A549 (cell line): Measurements from ENCODE around the gene MGLL. TPM values are rescaled to one million over a fixed set of nuclear protein-coding genes. Genes with fewer than 3 reads are reported as not detected.

Experiments used
- ATAC-seq, 2 experiments: fragments of 200-7000 bp in 1 of 2; fragments of >200 bp in 1 of 2; cut with Nextera tagmentation in 1 of 2; cut with Tn5 transposase in 1 of 2; 3 replicates each; pipeline versions ENCODE4 v1.8.0 to v1.9.1; 2018 to 2020; ENCODE audit warnings: mild to moderate bottlenecking in 1 of 2, moderate library complexity in 1 of 2
- CTCF ChIA-PET: fragments of 300-600 bp; sonication (Branson Sonifier 250); formaldehyde crosslinking; extraction: SDS; loops from one replicate; lab custom pipeline; 2021; ENCODE audit warnings: antibody characterized with exemption, inconsistent platforms; lab: Yijun Ruan, JAX
- POLR2A ChIA-PET: fragments of 350-600 bp; formaldehyde crosslinking; extraction: SDS; loops from one replicate; lab custom pipeline; 2021; ENCODE audit warnings: antibody characterized with exemption, inconsistent platforms; lab: Yijun Ruan, JAX
- DNase-seq, 2 experiments: peaks; one replicate each; pipeline versions ENCODE4 v3.0.0 to v3.0.0-alpha.2; 2011 to 2016; ENCODE audit warnings: low read depth in 1 of 2, low spot score in 1 of 2
- FAIRE-seq: peaks from 2 replicates; lab custom pipeline; 2011; peaks lifted over from hg19 to GRCh38; lab: Jason Lieb, UNC
- H3K27ac ChIP-seq, 2 experiments: fragments of >200 bp; sonication (Bioruptor Twin); formaldehyde crosslinking; 3 replicates each; pipeline ENCODE4 v1.5.1; 2016 to 2017
- H3K4me1 ChIP-seq: fragments of >200 bp; sonication (Bioruptor Twin); formaldehyde crosslinking; 3 replicates; pipeline ENCODE4 v1.6.1; 2016
- H3K4me2 ChIP-seq: fragments of >200 bp; sonication (Bioruptor Twin); formaldehyde crosslinking; 3 replicates; pipeline ENCODE4 v1.6.1; 2016
- H3K4me3 ChIP-seq: fragments of >200 bp; sonication (Bioruptor Twin); formaldehyde crosslinking; 3 replicates; pipeline ENCODE4 v1.5.1; 2016
- H3K9me3 ChIP-seq: fragments of >200 bp; sonication (Bioruptor Twin); formaldehyde crosslinking; 3 replicates; pipeline ENCODE4 v1.6.1; 2016
- CBX2 ChIP-seq: fragments of 200-600 bp; sonication (generic); IDR thresholded peaks from 2 replicates; pipeline ENCODE4 v1.6.1; 2016; ENCODE audit warnings: low read depth, mild to moderate bottlenecking, borderline replicate concordance
- CHD2 ChIP-seq: fragments of 150-350 bp; IDR thresholded peaks from 2 replicates; pipeline ENCODE4 v1.6.1; 2014; ENCODE audit warnings: low read length; ENCODE audit not compliant: partially characterized antibody
- EHMT2 ChIP-seq: fragments of 200-600 bp; sonication (generic); IDR thresholded peaks from 2 replicates; pipeline ENCODE4 v1.6.1; 2016; ENCODE audit warnings: antibody characterized with exemption, low read depth, mild to moderate bottlenecking, moderate library complexity
- FOXS1 ChIP-seq: fragments of 250-450 bp; sonication (Bioruptor Pico); IDR thresholded peaks from 2 replicates; pipeline ENCODE4 v1.5.0; 2020; ENCODE audit warnings: mild to moderate bottlenecking, moderate library complexity
- JUNB ChIP-seq: fragments of >200 bp; sonication (Bioruptor Twin); formaldehyde crosslinking; IDR thresholded peaks from 2 replicates; pipeline ENCODE4 v1.6.1; 2016
- KDM1A ChIP-seq: fragments of 200-600 bp; sonication (generic); IDR thresholded peaks from 2 replicates; pipeline ENCODE4 v1.6.1; 2016; ENCODE audit warnings: low read depth, mild to moderate bottlenecking
- MAFK ChIP-seq: fragments of 450-650 bp; IDR thresholded peaks from 2 replicates; pipeline ENCODE4 v1.6.1; 2014; ENCODE audit not compliant: partially characterized antibody
- MYC ChIP-seq: IDR thresholded peaks from 2 replicates; pipeline ENCODE4 v1.6.1; 2012; ENCODE audit warnings: mild to moderate bottlenecking, inconsistent platforms, low read length, improper control_type of control experiment, borderline replicate concordance
- NR3C1 ChIP-seq: fragments of >200 bp; sonication (Bioruptor Twin); formaldehyde crosslinking; IDR thresholded peaks from 3 replicates; pipeline ENCODE4 v1.6.1; 2017
- PHF8 ChIP-seq: fragments of 200-600 bp; sonication (generic); IDR thresholded peaks from 2 replicates; pipeline ENCODE4 v1.6.1; 2016; ENCODE audit warnings: low read depth, mild to moderate bottlenecking, antibody characterized with exemption, moderate library complexity, borderline replicate concordance
- RAD21 ChIP-seq, 2 experiments: fragments of >200 bp in 1 of 2; sonication (Bioruptor Twin) in 1 of 2; formaldehyde crosslinking in 1 of 2; IDR thresholded peaks in 1 of 2; conservative IDR thresholded peaks in 1 of 2; 2 replicates in 1 of 2; 3 replicates in 1 of 2; pipeline ENCODE4 v1.6.1; 2012 to 2018; ENCODE audit warnings: inconsistent platforms in 1 of 2
- RCOR1 ChIP-seq: fragments of 150-350 bp; IDR thresholded peaks from 2 replicates; pipeline ENCODE4 v1.6.1; 2014; ENCODE audit warnings: antibody characterized with exemption, low read length, low read depth
- RNF2 ChIP-seq: fragments of 200-600 bp; sonication (generic); IDR thresholded peaks from 2 replicates; pipeline ENCODE4 v1.6.1; 2016; ENCODE audit warnings: low read depth, mild to moderate bottlenecking, antibody characterized with exemption, moderate library complexity, borderline replicate concordance
- SREBF2 ChIP-seq: fragments of 450-650 bp; IDR thresholded peaks from 2 replicates; pipeline ENCODE4 v1.6.1; 2014; ENCODE audit warnings: mild to moderate bottlenecking, moderate library complexity
- ZFP36 ChIP-seq: fragments of 450-650 bp; IDR thresholded peaks from 2 replicates; pipeline ENCODE4 v1.6.1; 2014; ENCODE audit warnings: borderline replicate concordance; ENCODE audit not compliant: partially characterized antibody
- ZNF302 ChIP-seq: fragments of 250-450 bp; sonication (Bioruptor Pico); IDR thresholded peaks from 2 replicates; pipeline ENCODE4 v1.9.0; 2021; ENCODE audit warnings: inconsistent platforms, mild to moderate bottlenecking, moderate library complexity
- ZSCAN20 ChIP-seq: fragments of 250-450 bp; sonication (Bioruptor Pico); IDR thresholded peaks from 2 replicates; pipeline ENCODE4 v1.8.0; 2022; ENCODE audit warnings: mild to moderate bottlenecking, moderate library complexity
- WGBS: methylation state at CpG from one replicate; pipeline ENCODE4 v1.1.6; 2017; ENCODE audit errors: missing lambda C conversion rate; 5-methylcytosine and 5-hydroxymethylcytosine counted together
- polyA plus RNA-seq, 4 experiments: library from polyadenylated mRNA; depleted of rRNA in 3 of 4; stranded (reverse); fragments of >200 nt; fragmentation: RNase III in 1 of 4; extraction: RNeasy Plus Mini Kit Qiagen cat#74134 plus additional on column Dnase treatment in 1 of 4; gene quantifications; 2 replicates in 3 of 4; 3 replicates in 1 of 4; pipeline ENCODE4 v1.2.3, GENCODE V29; 2011 to 2017
- TF ChIP-seq, protein P1 (sequence below): fragments of >200 bp; sonication (Bioruptor Twin); formaldehyde crosslinking; IDR thresholded peaks from 2 replicates; pipeline ENCODE4 v1.6.1; 2016
- TF ChIP-seq, protein P2 (sequence below): IDR thresholded peaks from 2 replicates; pipeline ENCODE4 v1.6.1; 2012
- TF ChIP-seq, protein P3 (sequence below): IDR thresholded peaks from 2 replicates; pipeline ENCODE4 v1.6.1; 2012
- TF ChIP-seq, protein P4 (sequence below): fragments of >200 bp; sonication (Bioruptor Twin); formaldehyde crosslinking; IDR thresholded peaks from 3 replicates; pipeline ENCODE4 v1.5.1; 2016
- TF ChIP-seq, protein P5 (sequence below): fragments of 250-450 bp; sonication (Bioruptor Pico); IDR thresholded peaks from 2 replicates; pipeline ENCODE4 v1.5.0; 2020; ENCODE audit warnings: low read depth, mild to moderate bottlenecking, moderate library complexity

The MGLL gene
- polyA plus RNA-seq, 2 of the 4 experiments (the other 2 are of a cell fraction): 38.5 to 41.5 TPM

DNA sequence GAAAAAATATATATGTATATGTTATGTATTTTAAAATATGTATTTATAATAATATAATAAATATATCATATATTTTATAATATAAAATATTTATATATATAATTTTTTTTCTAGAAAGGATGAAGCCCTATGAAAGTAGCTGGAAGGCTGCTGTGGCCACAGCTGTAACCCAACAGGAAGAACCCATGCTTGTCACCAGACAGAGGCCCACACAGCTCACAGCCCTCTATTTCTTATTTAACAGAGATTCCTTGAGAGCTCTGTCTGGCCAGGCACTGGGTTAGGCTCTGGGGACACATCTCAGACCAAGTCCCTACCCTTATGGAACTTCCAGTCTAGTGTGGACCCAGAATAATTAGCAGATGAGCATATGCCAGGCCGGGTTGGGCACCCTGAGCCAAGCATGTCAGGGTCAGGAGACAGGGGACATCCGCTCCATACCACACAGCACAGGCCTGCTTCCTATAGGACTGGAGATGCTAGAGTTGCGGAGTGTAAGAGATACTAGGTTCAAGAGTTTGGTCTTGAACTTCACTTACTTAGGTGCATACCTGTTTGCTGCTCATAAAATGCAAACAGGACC is 20.5 kb downstream of the MGLL start:
- CTCF ChIA-PET: no interaction called here
- 93% methylated on average over 3 of the region's 3 CpGs for WGBS
- no peak for DNase-seq
- no peak for ATAC-seq
- no peak overlapping the region for H3K4me3 ChIP-seq
- H3K27ac ChIP-seq: peak overlapping the region; percentile 59 to 81; a peak in 5 of 6 replicates
- peaks cover 7% of the 10 kb centered on the region; the same call in 1 of the 3 replicates for H3K9me3 ChIP-seq
- POLR2A ChIA-PET: no interaction called here
- peaks cover 65% of the 10 kb centered on the region for H3K4me1 ChIP-seq
- no peak overlapping the region for H3K4me2 ChIP-seq
- no peak for FAIRE-seq
- no peak for TF ChIP-seq ZNF302 (CRISPR knock-in tag)
- no peak for TF ChIP-seq ZSCAN20 (CRISPR knock-in tag)
- TF ChIP-seq, protein P1, sequence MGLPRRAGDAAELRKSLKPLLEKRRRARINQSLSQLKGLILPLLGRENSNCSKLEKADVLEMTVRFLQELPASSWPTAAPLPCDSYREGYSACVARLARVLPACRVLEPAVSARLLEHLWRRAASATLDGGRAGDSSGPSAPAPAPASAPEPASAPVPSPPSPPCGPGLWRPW: no peak
- TF ChIP-seq ZFP36: no peak

DNA sequence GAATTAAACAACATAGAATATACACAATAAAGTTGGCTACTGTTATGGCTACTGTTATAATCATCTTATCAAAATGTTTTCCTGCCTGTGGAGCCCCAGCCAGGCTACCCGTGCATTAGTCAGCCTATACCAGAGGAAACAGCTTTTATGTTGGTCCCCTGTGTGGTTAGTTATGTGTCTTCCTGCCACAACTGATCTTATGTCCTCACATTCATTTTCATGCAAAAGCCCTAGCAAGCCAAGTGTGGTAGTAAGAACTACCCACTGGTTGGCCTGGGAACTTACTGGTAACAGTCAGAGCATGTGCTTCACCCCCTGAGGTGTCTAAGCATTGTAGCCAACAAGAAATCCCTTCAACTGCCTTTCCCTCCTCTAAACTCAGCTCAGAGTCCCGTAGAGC is 21.8 kb downstream of the MGLL start:
- no peak for FAIRE-seq
- ChIA-PET CTCF (interaction anchor here (1.3 kb wide), 1 partner anchor 54 kb away, joined by 3 read pairs; no protein-coding TSS in a partner anchor), POLR2A (no interaction called here)
- no peak for ATAC-seq
- no peak for DNase-seq
- H3K4me1 ChIP-seq: peaks cover 65% of the 10 kb centered on the region
- peak overlapping the region; percentile 67 to 85 for H3K27ac ChIP-seq
- H3K9me3 ChIP-seq: peaks cover 7% of the 10 kb centered on the region; the same call in 1 of the 3 replicates
- TF ChIP-seq CHD2 (no peak), NR3C1 (no peak), PHF8 (no peak), RAD21 (conservative IDR thresholded peaks at IDR 0.05 in 1 of 2, IDR thresholded peaks at IDR 0.05 in 1 of 2) (no peak), CBX2 (no peak), JUNB (no peak), KDM1A (no peak), MAFK (no peak), EHMT2 (no peak), SREBF2 (no peak), RCOR1 (no peak), MYC (no peak), FOXS1 (CRISPR knock-in tag) (no peak), RNF2 (no peak)
- TF ChIP-seq, protein P2, sequence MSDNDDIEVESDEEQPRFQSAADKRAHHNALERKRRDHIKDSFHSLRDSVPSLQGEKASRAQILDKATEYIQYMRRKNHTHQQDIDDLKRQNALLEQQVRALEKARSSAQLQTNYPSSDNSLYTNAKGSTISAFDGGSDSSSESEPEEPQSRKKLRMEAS: no peak
- TF ChIP-seq, protein P3, sequence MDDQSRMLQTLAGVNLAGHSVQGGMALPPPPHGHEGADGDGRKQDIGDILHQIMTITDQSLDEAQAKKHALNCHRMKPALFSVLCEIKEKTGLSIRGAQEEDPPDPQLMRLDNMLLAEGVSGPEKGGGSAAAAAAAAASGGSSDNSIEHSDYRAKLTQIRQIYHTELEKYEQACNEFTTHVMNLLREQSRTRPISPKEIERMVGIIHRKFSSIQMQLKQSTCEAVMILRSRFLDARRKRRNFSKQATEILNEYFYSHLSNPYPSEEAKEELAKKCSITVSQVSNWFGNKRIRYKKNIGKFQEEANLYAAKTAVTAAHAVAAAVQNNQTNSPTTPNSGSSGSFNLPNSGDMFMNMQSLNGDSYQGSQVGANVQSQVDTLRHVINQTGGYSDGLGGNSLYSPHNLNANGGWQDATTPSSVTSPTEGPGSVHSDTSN: no peak
- TF ChIP-seq, protein P4, sequence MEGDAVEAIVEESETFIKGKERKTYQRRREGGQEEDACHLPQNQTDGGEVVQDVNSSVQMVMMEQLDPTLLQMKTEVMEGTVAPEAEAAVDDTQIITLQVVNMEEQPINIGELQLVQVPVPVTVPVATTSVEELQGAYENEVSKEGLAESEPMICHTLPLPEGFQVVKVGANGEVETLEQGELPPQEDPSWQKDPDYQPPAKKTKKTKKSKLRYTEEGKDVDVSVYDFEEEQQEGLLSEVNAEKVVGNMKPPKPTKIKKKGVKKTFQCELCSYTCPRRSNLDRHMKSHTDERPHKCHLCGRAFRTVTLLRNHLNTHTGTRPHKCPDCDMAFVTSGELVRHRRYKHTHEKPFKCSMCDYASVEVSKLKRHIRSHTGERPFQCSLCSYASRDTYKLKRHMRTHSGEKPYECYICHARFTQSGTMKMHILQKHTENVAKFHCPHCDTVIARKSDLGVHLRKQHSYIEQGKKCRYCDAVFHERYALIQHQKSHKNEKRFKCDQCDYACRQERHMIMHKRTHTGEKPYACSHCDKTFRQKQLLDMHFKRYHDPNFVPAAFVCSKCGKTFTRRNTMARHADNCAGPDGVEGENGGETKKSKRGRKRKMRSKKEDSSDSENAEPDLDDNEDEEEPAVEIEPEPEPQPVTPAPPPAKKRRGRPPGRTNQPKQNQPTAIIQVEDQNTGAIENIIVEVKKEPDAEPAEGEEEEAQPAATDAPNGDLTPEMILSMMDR: no peak
- TF ChIP-seq, protein P5, sequence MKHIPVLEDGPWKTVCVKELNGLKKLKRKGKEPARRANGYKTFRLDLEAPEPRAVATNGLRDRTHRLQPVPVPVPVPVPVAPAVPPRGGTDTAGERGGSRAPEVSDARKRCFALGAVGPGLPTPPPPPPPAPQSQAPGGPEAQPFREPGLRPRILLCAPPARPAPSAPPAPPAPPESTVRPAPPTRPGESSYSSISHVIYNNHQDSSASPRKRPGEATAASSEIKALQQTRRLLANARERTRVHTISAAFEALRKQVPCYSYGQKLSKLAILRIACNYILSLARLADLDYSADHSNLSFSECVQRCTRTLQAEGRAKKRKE (CRISPR knock-in tag): no peak
- no peak overlapping the region for H3K4me3 ChIP-seq
- 90% methylated on average over 2 of the region's 2 CpGs for WGBS
- H3K4me2 ChIP-seq: peak overlapping the region; percentile 33; the same call in 1 of the 3 replicates
